Neutrophil (primary cell): Measurements from ENCODE around the gene SLC4A2.

Experiments
- H3K27ac ChIP-seq: fragments of 200-600 bp; sonication (generic); 2 replicates; pipeline ENCODE4 v1.5.1; 2016; ENCODE audit warnings: mild to moderate bottlenecking, moderate library complexity
- H3K27me3 ChIP-seq: fragments of 200-600 bp; sonication (generic); 2 replicates; pipeline ENCODE4 v1.6.0; 2016; ENCODE audit warnings: mild to moderate bottlenecking
- H3K36me3 ChIP-seq: fragments of 200-600 bp; sonication (generic); 2 replicates; pipeline ENCODE4 v1.5.1; 2017
- H3K4me1 ChIP-seq, 2 experiments: fragments of 200-600 bp in 1 of 2; sonication (generic) in 1 of 2; 1 replicate in 1 of 2; 2 replicates in 1 of 2; pipeline versions ENCODE4 v1.5.1 to v1.6.1; 2013 to 2016; ENCODE audit warnings: low read depth in 1 of 2, low read length in 1 of 2, mild to moderate bottlenecking in 1 of 2, moderate library complexity in 1 of 2; ENCODE audit not compliant: control insufficient read depth in 1 of 2, insufficient read depth in 1 of 2
- H3K4me3 ChIP-seq, 2 experiments: fragments of 200-600 bp in 1 of 2; sonication (generic) in 1 of 2; 1 replicate in 1 of 2; 2 replicates in 1 of 2; pipeline ENCODE4 v1.5.1; 2013 to 2016; ENCODE audit warnings: low read depth in 1 of 2, low read length in 1 of 2, mild to moderate bottlenecking in 1 of 2, moderate library complexity in 1 of 2
- H3K9me3 ChIP-seq: fragments of 200-600 bp; sonication (generic); 2 replicates; pipeline ENCODE4 v1.5.1; 2016
- TF ChIP-seq, protein P1 (sequence below): fragments of 200-600 bp; sonication (generic); IDR thresholded peaks from 2 replicates; pipeline ENCODE4 v1.5.1; 2016; ENCODE audit warnings: antibody characterized with exemption

Gene SLC4A2

DNA sequence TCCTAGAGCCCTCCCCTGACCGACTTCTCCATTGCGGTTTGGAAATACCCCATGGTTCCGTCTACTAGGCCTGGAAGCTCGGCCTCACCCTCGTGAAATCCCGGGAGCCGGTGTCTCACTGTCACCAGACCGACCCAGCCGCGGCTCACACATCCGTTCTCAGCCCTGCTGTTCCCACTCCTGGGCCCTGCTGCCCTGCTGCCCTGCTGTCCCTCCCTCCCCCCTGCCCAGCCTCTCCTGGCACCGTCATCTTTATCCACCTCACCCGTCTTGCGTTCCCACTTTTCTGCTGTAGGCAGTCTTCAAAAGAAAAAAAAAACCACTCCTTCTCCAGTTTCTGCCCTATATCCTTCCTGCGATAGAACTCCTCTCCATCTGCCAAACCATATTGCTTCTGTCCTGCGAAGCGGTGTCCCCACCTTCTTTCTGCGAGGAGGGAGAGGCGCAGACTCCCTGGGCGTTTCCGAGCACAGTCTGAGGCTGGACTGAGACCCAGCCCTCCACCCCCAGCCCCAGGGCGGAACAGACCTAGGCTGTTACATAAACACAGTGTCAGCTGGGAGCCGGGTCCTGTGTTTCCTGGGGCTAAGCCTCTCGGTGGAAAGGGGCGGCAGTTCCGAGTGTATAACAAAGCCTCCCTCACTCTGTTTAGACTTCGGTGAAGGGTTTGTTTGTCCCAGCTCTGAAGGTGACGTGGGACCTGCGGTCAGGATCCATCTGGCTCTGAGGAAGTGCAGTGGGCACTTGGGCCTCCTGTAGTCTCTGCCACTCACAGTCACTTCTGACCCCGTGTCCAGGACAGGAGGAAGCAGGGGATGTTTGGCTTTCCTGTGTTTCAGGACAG lies 29.7 kb downstream of the SLC4A2 start:
- H3K9me3 ChIP-seq, result no peaks in the 10 kb centered on the region
- peak overlapping the region; percentile 64 for H3K27ac ChIP-seq
- H3K4me3 ChIP-seq, result peak overlapping the region; percentile 62 to 79
- no peaks in the 10 kb centered on the region for H3K36me3 ChIP-seq
- H3K4me1 ChIP-seq, result peaks cover 38 to 39% of the 10 kb centered on the region in 2 experiments
- H3K27me3 ChIP-seq, result peaks cover 49% of the 10 kb centered on the region
- TF ChIP-seq, protein P1, sequence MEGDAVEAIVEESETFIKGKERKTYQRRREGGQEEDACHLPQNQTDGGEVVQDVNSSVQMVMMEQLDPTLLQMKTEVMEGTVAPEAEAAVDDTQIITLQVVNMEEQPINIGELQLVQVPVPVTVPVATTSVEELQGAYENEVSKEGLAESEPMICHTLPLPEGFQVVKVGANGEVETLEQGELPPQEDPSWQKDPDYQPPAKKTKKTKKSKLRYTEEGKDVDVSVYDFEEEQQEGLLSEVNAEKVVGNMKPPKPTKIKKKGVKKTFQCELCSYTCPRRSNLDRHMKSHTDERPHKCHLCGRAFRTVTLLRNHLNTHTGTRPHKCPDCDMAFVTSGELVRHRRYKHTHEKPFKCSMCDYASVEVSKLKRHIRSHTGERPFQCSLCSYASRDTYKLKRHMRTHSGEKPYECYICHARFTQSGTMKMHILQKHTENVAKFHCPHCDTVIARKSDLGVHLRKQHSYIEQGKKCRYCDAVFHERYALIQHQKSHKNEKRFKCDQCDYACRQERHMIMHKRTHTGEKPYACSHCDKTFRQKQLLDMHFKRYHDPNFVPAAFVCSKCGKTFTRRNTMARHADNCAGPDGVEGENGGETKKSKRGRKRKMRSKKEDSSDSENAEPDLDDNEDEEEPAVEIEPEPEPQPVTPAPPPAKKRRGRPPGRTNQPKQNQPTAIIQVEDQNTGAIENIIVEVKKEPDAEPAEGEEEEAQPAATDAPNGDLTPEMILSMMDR, result no peak

DNA sequence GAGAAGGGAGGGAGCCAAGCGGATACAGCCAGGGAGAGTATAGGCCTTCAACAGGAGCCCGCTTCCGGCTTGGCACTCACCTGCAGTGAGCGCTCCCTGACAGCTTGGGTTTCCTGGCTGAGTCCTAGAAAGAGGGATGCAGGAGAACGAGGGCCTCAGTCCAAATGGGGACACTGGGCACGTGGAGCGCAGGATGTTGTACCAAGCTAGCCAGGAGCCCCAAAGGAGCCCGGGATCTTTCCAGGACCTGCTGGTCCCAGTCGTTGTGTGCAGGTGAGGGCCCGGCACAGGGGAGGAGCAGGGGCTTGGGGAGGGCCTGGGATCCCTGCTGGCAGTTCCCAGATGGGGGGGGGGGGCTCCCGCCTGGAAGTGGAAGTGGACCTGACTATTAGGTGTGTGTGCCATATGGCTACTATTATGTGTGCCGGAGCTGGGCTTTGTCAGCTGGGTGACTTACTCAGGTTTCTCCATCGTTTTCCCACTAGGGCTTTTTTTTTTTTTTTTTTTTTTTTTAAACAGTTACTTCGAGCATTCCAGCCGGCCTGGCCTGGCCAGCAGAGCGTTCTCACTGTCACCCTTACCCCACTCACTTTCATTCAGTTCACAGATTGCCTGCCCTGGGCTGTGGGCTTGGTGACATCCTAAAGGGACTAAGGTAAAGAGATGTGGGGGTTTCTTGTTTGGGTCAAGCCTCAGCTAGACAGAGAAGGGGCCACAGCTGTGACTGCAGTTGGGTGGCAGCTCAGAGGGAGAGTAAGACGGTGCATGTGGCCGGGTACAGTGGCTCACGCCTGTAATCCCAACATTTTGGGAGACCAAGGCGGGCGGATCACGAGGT lies 30.7 kb downstream of the SLC4A2 start:
- Histone ChIP-seq H3K9me3 (no peaks in the 10 kb centered on the region), H3K36me3 (no peaks in the 10 kb centered on the region), H3K27me3 (peaks cover 38% of the 10 kb centered on the region), H3K4me1 (peaks cover 38 to 39% of the 10 kb centered on the region in 2 experiments), H3K4me3 (peak overlapping the region in 1 of 2 experiments; percentile 62), H3K27ac (peak overlapping the region; percentile 64)
- TF ChIP-seq, protein P1, result no peak

DNA sequence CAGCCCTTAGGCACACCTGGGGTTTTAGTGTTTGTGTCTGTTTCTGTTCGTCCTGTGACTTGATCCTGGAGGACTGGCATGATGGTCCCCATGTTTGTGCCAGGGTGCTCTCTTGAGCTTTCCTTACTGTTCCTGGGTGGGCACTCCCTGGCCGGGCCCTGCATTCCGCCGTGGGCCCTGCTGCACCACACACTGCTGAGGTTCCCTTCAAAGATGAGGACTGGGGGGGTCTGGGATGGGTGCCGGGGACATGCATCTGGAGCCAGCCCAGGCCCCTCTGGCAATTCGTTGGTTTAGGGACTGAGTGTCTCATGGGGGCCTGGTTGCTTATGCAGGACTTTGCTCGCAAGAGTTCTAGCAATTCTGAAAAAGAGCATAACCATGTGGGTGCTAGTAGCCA lies 31.6 kb downstream of the SLC4A2 start:
- peaks cover 29% of the 10 kb centered on the region for H3K27me3 ChIP-seq
- H3K36me3 ChIP-seq, result no peaks in the 10 kb centered on the region
- H3K9me3 ChIP-seq, result no peaks in the 10 kb centered on the region
- TF ChIP-seq, protein P1, result no peak
- no peak overlapping the region for H3K4me3 ChIP-seq
- no peak overlapping the region for H3K27ac ChIP-seq
- H3K4me1 ChIP-seq, result peaks cover 32 to 33% of the 10 kb centered on the region in 2 experiments

DNA sequence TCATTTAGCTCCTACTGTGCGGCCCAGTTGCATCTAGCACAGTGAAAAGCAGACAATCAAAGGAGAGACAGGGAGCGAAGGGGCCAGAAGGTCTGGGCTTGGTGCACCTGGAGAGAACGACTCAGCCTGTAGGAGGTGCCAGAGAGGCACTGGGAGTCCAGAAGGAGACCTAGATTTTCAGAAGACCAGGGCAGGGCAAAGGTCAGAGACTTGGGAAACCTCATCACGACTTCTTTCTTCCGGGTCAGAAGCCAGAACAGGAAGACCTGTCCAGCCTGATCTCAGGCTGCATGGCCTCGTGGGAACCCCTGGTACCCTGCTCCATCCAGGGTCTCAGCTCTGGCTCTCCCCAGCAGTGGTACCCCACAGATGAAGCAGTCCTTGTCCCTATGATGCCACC lies 32.0 kb downstream of the SLC4A2 start:
- Histone ChIP-seq H3K36me3 (no peaks in the 10 kb centered on the region), H3K4me1 (peaks cover 31 to 33% of the 10 kb centered on the region in 2 experiments), H3K9me3 (no peaks in the 10 kb centered on the region), H3K4me3 (no peak overlapping the region), H3K27ac (no peak overlapping the region), H3K27me3 (peaks cover 29% of the 10 kb centered on the region)
- TF ChIP-seq, protein P1, result no peak

DNA sequence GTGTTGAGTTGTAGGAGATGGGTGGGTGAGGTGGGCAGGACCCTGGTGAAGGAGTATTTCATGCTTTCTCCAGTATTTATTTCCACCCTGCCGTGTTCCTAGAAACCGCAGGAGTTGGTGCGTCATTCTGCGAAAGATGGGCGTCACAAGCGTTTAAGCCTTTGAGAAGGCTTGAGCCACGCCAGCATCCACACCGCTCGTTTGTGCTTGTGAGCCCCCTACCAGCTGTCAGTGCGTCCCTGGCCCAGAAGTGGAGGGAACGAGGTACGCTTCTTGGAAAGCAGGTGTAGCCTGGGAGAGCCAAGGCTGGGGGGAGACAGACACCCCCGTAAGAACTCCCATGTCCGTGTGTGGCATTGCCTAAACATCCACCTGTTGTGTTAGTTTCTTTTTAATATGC lies 32.6 kb downstream of the SLC4A2 start:
- H3K9me3 ChIP-seq, result no peaks in the 10 kb centered on the region
- no peaks in the 10 kb centered on the region for H3K36me3 ChIP-seq
- peaks cover 29 to 30% of the 10 kb centered on the region in 2 experiments for H3K4me1 ChIP-seq
- peaks cover 26% of the 10 kb centered on the region for H3K27me3 ChIP-seq
- no peak overlapping the region for H3K27ac ChIP-seq
- TF ChIP-seq, protein P1, result no peak
- no peak overlapping the region for H3K4me3 ChIP-seq
